GM12878 (cell line): Measurements from ENCODE around the gene TYRP1. TPM values are rescaled to one million over a fixed set of nuclear protein-coding genes. Genes with fewer than 3 reads are reported as not detected.

Source experiments
- ATAC-seq: fragments of 200-7000 bp; cut with Tn5 transposase; 3 replicates; pipeline ENCODE4 v1.9.1; 2020; ENCODE audit warnings: mild to moderate bottlenecking, moderate library complexity
- BruUV-seq: library from RNA; stranded (reverse); fragments of 400-500 nt; replicated peaks from 2 replicates; lab custom pipeline; 2021; lab: Mats Ljungman, UMichigan
- CTCF ChIA-PET: fragments of 300-600 bp; sonication (Branson Sonifier 250); formaldehyde crosslinking; extraction: SDS; loops from one replicate; lab custom pipeline; 2021; ENCODE audit warnings: inconsistent platforms; lab: Yijun Ruan, JAX
- POLR2A ChIA-PET: fragments of 350-600 bp; formaldehyde crosslinking; extraction: SDS; loops from one replicate; lab custom pipeline; 2021; ENCODE audit warnings: inconsistent platforms; lab: Charles Lee
- RAD21 ChIA-PET: fragments of 300-600 bp; sonication (Branson Sonifier 250); formaldehyde crosslinking; loops from one replicate; lab custom pipeline; 2023; ENCODE audit warnings: antibody characterized with exemption; ENCODE audit not compliant: unreplicated experiment; lab: Charles Lee
- SMC1A ChIA-PET: fragments of 300-600 bp; sonication (Branson Sonifier 250); formaldehyde crosslinking; loops from one replicate; lab custom pipeline; 2023; ENCODE audit not compliant: unreplicated experiment, uncharacterized antibody; lab: Charles Lee
- DNase-seq: peaks from one replicate; pipeline ENCODE4 v3.0.0-alpha.2; 2011; ENCODE audit warnings: low read depth, low spot score
- FAIRE-seq: peaks from 3 replicates; lab custom pipeline; 2011; peaks lifted over from hg19 to GRCh38; lab: Jason Lieb, UNC
- H2AFZ ChIP-seq: 2 replicates; pipeline ENCODE4 v1.6.0; 2011; ENCODE audit warnings: low read depth, low read length, control low read depth; ENCODE audit not compliant: control insufficient read depth
- H3K27ac ChIP-seq: 2 replicates; pipeline ENCODE4 v1.5.1; 2011; ENCODE audit warnings: control low read depth; ENCODE audit not compliant: control insufficient read depth, insufficient read depth
- H3K27me3 ChIP-seq, 2 experiments: replicated peaks in 1 of 2; 2 replicates each; pipeline versions ENCODE4 v1.6.0 to v1.6.1; 2011; ENCODE audit warnings: low read length in 1 of 2; ENCODE audit not compliant: control insufficient read depth in 2 of 2, insufficient read depth in 2 of 2
- H3K36me3 ChIP-seq, 2 experiments: 2 replicates each; pipeline ENCODE4 v1.5.1; 2011; ENCODE audit warnings: low read length in 1 of 2; ENCODE audit not compliant: control insufficient read depth in 2 of 2, insufficient read depth in 2 of 2
- H3K4me1 ChIP-seq: 2 replicates; pipeline ENCODE4 v1.6.1; 2011; ENCODE audit warnings: mild to moderate bottlenecking, low read length, moderate library complexity, mixed read lengths; ENCODE audit not compliant: control insufficient read depth, insufficient read depth
- H3K4me2 ChIP-seq: 2 replicates; pipeline ENCODE4 v1.6.0; 2011; ENCODE audit warnings: control low read depth; ENCODE audit not compliant: control insufficient read depth, insufficient read depth
- H3K4me3 ChIP-seq: fragments of 200-600 bp; sonication (generic); 2 replicates; pipeline ENCODE4 v1.5.1; 2016
- H3K79me2 ChIP-seq: 2 replicates; pipeline ENCODE4 v1.6.0; 2011; ENCODE audit warnings: low read length; ENCODE audit not compliant: control insufficient read depth, insufficient read depth
- H3K9ac ChIP-seq: 2 replicates; pipeline ENCODE4 v1.8.0; 2011; ENCODE audit warnings: low read length, control low read depth, mixed read lengths; ENCODE audit not compliant: control insufficient read depth, insufficient read depth
- H3K9me3 ChIP-seq: replicated peaks from 3 replicates; pipeline ENCODE4 v1.5.1; 2011; ENCODE audit warnings: mild to moderate bottlenecking, low read length; ENCODE audit not compliant: control insufficient read depth, insufficient read depth
- H4K20me1 ChIP-seq: 2 replicates; pipeline ENCODE4 v1.6.0; 2011; ENCODE audit not compliant: control insufficient read depth, insufficient read depth
- BRCA1 ChIP-seq: IDR thresholded peaks from 2 replicates; pipeline ENCODE4 v1.6.1; 2011; ENCODE audit warnings: low read depth, low read length, improper control_type of control experiment
- CHD1 ChIP-seq: IDR thresholded peaks from 2 replicates; pipeline ENCODE4 v1.6.1; 2012; ENCODE audit warnings: low read depth, low read length, improper control_type of control experiment
- CHD2 ChIP-seq: IDR thresholded peaks from 2 replicates; pipeline ENCODE4 v1.6.1; 2011; ENCODE audit warnings: low read depth, low read length, improper control_type of control experiment, borderline replicate concordance
- ESRRA ChIP-seq: IDR thresholded peaks from 2 replicates; pipeline ENCODE4 v1.6.1; 2012; ENCODE audit warnings: mild to moderate bottlenecking, low read length, improper control_type of control experiment
- IRF4 ChIP-seq: IDR thresholded peaks from 2 replicates; pipeline ENCODE4 v1.6.1; 2011; ENCODE audit warnings: low read depth, low read length
- NRF1 ChIP-seq: conservative IDR thresholded peaks from 2 replicates; pipeline ENCODE4 v1.6.1; 2011; ENCODE audit warnings: mild to moderate bottlenecking, low read depth, low read length, improper control_type of control experiment
- RCOR1 ChIP-seq: conservative IDR thresholded peaks from 2 replicates; pipeline ENCODE4 v1.6.1; 2012; ENCODE audit warnings: low read depth, low read length, improper control_type of control experiment
- RFX5 ChIP-seq: IDR thresholded peaks from 2 replicates; pipeline ENCODE4 v1.6.1; 2011; ENCODE audit warnings: low read depth, low read length, improper control_type of control experiment
- STAT3 ChIP-seq: IDR thresholded peaks from 2 replicates; pipeline ENCODE4 v1.6.1; 2011; ENCODE audit warnings: low read depth, low read length, improper control_type of control experiment
- TCF12 ChIP-seq: IDR thresholded peaks from 2 replicates; pipeline ENCODE4 v1.6.1; 2011; ENCODE audit warnings: low read depth, mild to moderate bottlenecking, low read length
- in situ Hi-C: fragments of 300-500 bp; cut with MboI; formaldehyde crosslinking; loops from 9 replicates; pipeline ENCODE4 v1.14.3; 2018; ENCODE audit warnings: mixed read lengths
- intact Hi-C: fragments of 100-400 bp; cut with micrococcal nuclease; formaldehyde crosslinking; loops from one replicate; pipeline ENCODE4 v1.14.2; 2022; ENCODE audit not compliant: unreplicated experiment
- polyA plus RNA-seq, 11 experiments: library from polyadenylated mRNA; depleted of rRNA in 4 of 11; unstranded in 6 of 11; stranded (reverse) in 5 of 11; fragments of >200 nt; fragmentation: Nextera tagmentation in 4 of 11; fragmentation: Illumina TruSeq in 1 of 11; extraction: Ambion mirVana in 4 of 11; extraction: Trizol in 1 of 11; gene quantifications; 1 replicate in 1 of 11; 2 replicates in 10 of 11; pipeline versions ENCODE4 v1.2.1 to v1.2.3, GENCODE V29; 2011 to 2016; ENCODE audit warnings: inconsistent platforms in 2 of 11, missing spikeins in 2 of 11, low read depth in 1 of 11
- total RNA-seq, 4 experiments: library from RNA; depleted of rRNA in 3 of 4; stranded (reverse); fragments of >200 nt in 3 of 4; fragmentation: Illumina TruSeq in 1 of 4; extraction: Trizol in 1 of 4; gene quantifications; 2 replicates each; pipeline versions ENCODE4 v1.2.1 to v1.2.3, GENCODE V29; 2013 to 2021
- TF ChIP-seq, protein P1 (sequence below): IDR thresholded peaks from 2 replicates; pipeline ENCODE4 v1.6.1; 2012; ENCODE audit warnings: improper control_type of control experiment, low read depth, low read length; ENCODE audit not compliant: insufficient replicate concordance
- TF ChIP-seq, protein P2 (sequence below): IDR thresholded peaks from 2 replicates; pipeline ENCODE4 v1.6.1; 2011; ENCODE audit warnings: low read depth, mild to moderate bottlenecking, low read length, moderate library complexity, borderline replicate concordance; ENCODE audit errors: extremely low read depth
- TF ChIP-seq, protein P3 (sequence below): fragments of 450-650 bp; IDR thresholded peaks from 2 replicates; pipeline ENCODE4 v1.6.1; 2017; ENCODE audit warnings: mild to moderate bottlenecking, low read depth, inconsistent platforms; ENCODE audit not compliant: poor library complexity, severe bottlenecking

Gene TYRP1
- total and polyA plus RNA-seq, 10 of the 15 experiments (the other 5 are each of a cell fraction or from before 2014, with no cell fraction given) = 0.01 TPM; not detected in 9

DNA sequence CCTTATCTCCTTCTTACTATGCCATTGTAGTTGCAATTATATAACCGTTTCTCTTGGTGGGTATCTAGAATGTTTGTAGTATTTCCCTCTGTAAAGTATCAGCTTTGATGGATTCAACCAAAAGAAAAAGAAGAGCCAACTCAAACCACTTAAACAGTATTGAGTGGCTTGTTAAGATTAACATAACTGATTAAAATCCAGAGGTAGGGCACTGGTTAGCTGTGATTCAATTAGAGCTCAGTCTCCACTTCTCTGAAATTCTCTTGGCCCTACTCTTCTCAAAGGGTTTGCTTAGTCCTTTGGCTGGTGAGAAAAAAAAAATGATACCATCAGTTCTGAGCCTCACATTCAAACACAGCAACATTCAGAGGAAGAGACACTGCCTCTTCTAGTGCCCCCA is 37.0 kb downstream of the TYRP1 start (continued):
- TF ChIP-seq, protein P1, sequence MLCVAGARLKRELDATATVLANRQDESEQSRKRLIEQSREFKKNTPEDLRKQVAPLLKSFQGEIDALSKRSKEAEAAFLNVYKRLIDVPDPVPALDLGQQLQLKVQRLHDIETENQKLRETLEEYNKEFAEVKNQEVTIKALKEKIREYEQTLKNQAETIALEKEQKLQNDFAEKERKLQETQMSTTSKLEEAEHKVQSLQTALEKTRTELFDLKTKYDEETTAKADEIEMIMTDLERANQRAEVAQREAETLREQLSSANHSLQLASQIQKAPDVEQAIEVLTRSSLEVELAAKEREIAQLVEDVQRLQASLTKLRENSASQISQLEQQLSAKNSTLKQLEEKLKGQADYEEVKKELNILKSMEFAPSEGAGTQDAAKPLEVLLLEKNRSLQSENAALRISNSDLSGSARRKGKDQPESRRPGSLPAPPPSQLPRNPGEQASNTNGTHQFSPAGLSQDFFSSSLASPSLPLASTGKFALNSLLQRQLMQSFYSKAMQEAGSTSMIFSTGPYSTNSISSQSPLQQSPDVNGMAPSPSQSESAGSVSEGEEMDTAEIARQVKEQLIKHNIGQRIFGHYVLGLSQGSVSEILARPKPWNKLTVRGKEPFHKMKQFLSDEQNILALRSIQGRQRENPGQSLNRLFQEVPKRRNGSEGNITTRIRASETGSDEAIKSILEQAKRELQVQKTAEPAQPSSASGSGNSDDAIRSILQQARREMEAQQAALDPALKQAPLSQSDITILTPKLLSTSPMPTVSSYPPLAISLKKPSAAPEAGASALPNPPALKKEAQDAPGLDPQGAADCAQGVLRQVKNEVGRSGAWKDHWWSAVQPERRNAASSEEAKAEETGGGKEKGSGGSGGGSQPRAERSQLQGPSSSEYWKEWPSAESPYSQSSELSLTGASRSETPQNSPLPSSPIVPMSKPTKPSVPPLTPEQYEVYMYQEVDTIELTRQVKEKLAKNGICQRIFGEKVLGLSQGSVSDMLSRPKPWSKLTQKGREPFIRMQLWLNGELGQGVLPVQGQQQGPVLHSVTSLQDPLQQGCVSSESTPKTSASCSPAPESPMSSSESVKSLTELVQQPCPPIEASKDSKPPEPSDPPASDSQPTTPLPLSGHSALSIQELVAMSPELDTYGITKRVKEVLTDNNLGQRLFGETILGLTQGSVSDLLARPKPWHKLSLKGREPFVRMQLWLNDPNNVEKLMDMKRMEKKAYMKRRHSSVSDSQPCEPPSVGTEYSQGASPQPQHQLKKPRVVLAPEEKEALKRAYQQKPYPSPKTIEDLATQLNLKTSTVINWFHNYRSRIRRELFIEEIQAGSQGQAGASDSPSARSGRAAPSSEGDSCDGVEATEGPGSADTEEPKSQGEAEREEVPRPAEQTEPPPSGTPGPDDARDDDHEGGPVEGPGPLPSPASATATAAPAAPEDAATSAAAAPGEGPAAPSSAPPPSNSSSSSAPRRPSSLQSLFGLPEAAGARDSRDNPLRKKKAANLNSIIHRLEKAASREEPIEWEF = no peak
- TF ChIP-seq IRF4 = no peak
- TF ChIP-seq, protein P2, sequence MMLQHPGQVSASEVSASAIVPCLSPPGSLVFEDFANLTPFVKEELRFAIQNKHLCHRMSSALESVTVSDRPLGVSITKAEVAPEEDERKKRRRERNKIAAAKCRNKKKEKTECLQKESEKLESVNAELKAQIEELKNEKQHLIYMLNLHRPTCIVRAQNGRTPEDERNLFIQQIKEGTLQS = no peak
- TF ChIP-seq STAT3 = no peak
- TF ChIP-seq BRCA1 = no peak

DNA sequence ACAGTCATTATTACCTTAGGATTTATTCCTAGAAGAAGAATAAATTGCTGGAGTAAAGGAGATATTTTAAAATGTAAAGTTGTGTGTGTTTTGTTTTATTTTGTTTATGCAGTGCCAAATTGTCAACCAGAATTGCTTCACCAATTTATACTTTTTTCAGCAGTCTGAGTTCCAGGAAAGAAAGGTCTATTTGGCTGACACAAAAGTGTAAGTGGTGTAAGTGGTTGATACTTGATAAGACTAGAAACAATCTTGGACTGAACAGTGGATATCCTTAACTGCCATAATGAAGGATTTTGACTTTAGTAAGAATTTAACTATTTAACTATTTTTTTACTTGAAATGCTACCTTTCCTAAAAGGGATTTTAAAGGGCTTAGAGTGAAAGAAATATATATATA is 37.7 kb downstream of the TYRP1 start:
- ChIA-PET CTCF (interaction anchor here (1.1 kb wide), 1 partner anchor 17 kb away, joined by 3 read pairs; no protein-coding TSS in a partner anchor), SMC1A (interaction anchor here (1.1 to 1.3 kb wide), 2 partner anchors 87 to 154 kb away, joined by 3 read pairs; no protein-coding TSS in a partner anchor), RAD21 (interaction anchor here (3.2 kb wide), 1 partner anchor 45 kb away, joined by 11 read pairs; the partner anchor contains the start of gene LURAP1L), POLR2A (no interaction called here)
- Histone ChIP-seq H3K27ac (no peak overlapping the region), H3K9ac (no peak overlapping the region), H3K79me2 (no peaks in the 10 kb centered on the region), H3K4me1 (no peaks in the 10 kb centered on the region), H2AFZ (no peak overlapping the region), H3K36me3 (no peaks in the 10 kb centered on the region), H3K27me3 (no peaks in the 10 kb centered on the region), H4K20me1 (no peaks in the 10 kb centered on the region), H3K4me3 (no peak overlapping the region), H3K4me2 (no peak overlapping the region), H3K9me3 (no peaks in the 10 kb centered on the region; the same call in 2 of the 3 replicates)
- TF ChIP-seq TCF12 (no peak), ESRRA (no peak), RFX5 (no peak), CHD2 (no peak), STAT3 (no peak), NRF1 (no peak), RCOR1 (no peak), CHD1 (no peak)
- TF ChIP-seq, protein P3, sequence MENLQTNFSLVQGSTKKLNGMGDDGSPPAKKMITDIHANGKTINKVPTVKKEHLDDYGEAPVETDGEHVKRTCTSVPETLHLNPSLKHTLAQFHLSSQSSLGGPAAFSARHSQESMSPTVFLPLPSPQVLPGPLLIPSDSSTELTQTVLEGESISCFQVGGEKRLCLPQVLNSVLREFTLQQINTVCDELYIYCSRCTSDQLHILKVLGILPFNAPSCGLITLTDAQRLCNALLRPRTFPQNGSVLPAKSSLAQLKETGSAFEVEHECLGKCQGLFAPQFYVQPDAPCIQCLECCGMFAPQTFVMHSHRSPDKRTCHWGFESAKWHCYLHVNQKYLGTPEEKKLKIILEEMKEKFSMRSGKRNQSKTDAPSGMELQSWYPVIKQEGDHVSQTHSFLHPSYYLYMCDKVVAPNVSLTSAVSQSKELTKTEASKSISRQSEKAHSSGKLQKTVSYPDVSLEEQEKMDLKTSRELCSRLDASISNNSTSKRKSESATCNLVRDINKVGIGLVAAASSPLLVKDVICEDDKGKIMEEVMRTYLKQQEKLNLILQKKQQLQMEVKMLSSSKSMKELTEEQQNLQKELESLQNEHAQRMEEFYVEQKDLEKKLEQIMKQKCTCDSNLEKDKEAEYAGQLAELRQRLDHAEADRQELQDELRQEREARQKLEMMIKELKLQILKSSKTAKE = no peak
- FAIRE-seq (no peak), ATAC-seq (no peak), DNase-seq (no peak)
- in situ Hi-C loops (no loop called here), intact Hi-C loops (no loop called here)
- BruUV-seq = no TSS peak
